GM19193 (cell line): ENCODE results near the gene HBQ1.
"Not testable (repeated sequence)": the region's sequence is repeated elsewhere in the genome, so short reads cannot be mapped to it uniquely, and the experiment has no call there.

Experiments
- POLR2A ChIP-seq: IDR thresholded peaks from 4 replicates; pipeline ENCODE4 v1.6.1; 2011; ENCODE audit not compliant: insufficient read depth, insufficient read length; ENCODE audit errors: extremely low read depth

The HBQ1 gene

DNA sequence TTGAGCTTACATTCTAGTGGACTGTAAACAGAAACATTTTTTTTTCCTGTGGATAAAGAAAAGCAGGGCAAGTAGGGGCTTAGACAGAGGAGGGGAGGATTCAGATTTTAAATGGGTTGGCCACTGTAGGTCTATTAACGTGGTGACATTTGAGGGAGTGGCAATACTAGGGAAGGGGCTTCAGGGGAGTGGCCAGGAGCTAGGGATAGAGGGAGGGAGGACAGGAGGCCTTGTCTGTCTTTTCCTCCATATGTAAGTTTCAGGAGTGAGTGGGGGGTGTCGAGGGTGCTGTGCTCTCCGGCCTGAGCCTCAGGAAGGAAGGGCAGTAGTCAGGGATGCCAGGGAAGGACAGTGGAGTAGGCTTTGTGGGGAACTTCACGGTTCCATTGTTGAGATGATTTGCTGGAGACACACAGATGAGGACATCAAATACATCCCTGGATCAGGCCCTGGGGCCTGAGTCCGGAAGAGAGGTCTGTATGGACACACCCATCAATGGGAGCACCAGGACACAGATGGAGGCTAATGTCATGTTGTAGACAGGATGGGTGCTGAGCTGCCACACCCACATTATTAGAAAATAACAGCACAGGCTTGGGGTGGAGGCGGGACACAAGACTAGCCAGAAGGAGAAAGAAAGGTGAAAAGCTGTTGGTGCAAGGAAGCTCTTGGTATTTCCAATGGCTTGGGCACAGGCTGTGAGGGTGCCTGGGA is 21.0 kb upstream of the HBQ1 start:
- TF ChIP-seq POLR2A: no peak

DNA sequence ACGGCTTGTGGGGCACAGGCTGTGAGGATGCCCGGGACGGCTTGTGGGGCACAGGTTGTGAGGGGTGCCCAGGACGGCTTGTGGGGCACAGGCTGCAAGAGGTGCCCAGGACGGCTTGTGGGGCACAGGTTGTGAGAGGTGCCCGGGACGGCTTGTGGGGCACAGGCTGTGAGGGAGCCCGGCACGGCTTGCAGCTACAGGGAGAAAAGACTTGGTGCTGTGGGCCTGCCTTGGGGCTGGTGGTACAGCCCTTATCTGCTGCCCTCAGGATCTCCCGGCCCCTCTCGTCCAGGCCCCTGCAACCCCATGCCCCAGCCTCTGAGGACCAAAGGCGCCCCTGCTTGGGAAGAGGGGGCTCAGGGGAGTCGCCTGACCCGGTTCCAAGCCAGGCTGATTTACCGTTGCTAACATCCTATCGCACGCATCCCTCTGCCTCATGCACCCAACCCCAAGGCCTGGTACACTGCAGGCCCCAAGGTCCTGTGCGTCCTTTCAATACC is 19.5 kb upstream of the HBQ1 start:
- TF ChIP-seq POLR2A: no peak

DNA sequence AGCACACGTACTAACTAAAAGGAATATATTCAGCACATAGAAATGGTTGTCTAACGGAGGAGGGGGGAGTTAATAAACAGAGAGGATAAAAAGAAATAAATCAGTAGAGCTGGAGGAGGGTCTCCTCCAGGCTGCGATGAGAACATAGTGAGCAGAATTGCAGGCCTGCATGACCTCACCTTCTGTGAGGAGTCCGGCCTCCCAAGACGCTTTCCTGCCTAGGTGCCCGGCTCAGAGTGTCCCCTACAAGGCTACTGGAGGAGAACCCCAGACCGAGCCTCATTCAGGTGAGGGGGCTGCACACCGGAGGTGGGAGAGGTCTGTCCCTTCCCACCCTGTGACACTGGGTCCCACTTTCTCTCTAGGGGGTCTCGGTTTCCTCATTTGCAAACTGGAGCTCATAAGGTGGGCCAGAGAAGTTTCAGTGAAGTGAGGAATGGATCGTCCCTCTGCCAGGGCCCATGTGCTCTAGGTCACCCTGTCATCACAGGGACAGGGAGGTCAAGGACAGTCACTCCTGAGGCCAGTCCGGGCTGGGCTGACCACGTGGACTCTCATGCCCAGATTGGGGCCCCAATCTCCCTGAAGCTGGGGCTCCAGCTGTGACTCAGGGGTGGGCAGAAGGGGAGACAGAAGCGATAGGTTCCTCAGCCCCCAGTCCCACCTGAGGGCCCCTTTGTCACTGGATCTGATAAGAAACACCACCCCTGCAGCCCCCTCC is 17.8 kb upstream of the HBQ1 start:
- no peak for TF ChIP-seq POLR2A

DNA sequence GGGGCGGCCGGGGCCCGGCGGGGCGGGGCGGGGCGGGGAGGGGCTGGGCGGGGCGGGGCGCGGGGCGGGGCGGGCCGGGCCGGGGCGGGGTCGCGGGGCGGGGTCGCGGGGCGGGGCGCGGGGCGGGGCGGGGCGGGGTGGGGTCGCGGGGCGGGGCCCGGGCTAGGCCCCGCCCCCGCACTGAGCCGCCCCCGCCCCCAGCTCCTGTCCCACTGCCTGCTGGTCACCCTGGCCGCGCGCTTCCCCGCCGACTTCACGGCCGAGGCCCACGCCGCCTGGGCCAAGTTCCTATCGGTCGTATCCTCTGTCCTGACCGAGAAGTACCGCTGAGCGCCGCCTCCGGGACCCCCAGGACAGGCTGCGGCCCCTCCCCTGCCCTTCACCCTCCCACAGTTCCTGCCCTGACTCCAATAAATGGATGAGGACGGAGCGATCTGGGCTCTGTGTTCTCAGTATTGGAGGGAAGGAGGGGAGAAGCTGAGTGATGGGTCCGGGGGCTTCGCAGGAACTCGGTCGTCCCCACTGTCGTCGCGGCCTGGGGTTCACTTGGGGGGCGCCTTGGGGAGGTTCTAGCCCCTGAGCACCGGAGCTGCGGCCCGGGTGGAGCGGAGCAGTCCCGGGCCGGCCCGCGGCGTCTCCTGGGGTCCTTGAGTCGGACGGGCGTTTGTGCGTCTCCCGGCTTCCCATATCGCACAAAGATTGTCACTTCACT is 15.3 kb upstream of the HBQ1 start:
- no peak for TF ChIP-seq POLR2A

DNA sequence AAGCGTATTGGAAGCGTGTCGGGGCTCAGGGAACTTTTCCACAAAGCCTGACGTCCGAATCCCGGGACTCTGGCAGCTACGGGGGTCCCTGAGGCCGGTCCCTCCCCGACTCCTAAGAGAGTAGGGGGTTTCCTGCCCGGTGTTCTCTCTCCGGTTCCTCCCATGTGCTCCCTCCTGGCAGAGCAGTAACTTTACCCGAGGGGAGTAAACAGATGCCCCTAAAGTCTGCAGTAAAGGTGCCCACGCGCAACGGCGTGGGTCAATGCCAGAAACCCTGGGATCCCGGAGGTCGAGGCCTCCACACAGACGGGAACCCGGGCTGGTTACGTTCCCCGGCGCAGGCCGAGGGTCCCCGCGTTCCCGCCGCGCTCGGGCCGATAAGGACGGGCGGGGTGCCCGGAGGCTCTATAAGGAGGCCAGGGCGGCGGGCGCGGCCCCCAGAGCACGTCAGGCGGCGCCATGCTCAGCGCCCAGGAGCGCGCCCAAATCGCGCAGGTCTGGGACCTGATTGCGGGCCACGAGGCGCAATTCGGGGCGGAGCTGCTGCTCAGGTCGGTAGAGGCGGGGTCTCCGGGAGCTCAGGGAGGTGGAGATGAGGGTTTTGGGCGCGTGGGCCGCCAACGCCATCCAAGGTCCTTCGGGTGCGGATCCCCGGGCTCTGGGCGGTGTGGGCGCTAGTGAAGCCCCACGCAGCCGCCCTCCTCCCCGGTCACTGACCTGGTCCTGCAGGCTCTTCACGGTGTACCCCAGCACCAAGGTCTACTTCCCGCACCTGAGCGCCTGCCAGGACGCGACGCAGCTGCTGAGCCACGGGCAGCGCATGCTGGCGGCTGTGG is 14.5 kb upstream of the HBQ1 start, which contains the start of gene HBM:
Gene HBM, plus strand, starts transcription at position 440 of the 836 bp plus-strand sequence. Its CDS starts 20 bp downstream, at position 460.
- no peak for TF ChIP-seq POLR2A

DNA sequence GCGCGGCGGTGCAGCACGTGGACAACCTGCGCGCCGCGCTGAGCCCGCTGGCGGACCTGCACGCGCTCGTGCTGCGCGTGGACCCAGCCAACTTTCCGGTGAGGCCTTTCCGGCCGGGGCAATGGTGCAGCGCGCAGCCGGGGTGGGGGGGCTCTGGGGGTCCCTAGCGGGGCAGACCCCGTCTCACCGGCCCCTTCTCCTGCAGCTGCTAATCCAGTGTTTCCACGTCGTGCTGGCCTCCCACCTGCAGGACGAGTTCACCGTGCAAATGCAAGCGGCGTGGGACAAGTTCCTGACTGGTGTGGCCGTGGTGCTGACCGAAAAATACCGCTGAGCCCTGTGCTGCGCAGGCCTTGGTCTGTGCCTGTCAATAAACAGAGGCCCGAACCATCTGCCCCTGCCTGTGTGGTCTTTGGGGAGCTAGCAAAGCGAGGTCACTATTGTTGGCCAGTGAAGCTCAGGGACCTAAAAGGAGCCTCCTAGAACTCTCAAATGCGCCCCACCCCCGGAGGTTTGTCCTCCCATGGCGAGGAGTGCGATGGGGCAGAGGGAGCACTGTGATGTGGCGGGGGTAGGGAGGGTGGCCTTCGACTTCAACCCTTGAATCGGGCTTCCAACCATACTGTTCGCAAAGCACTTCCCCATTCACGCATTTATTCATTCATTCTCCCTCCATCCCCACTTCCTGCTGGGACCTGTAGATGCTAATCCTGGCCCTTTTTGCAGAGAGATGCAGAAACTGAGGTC is 13.7 kb upstream of the HBQ1 start:
- TF ChIP-seq POLR2A: no peak

DNA sequence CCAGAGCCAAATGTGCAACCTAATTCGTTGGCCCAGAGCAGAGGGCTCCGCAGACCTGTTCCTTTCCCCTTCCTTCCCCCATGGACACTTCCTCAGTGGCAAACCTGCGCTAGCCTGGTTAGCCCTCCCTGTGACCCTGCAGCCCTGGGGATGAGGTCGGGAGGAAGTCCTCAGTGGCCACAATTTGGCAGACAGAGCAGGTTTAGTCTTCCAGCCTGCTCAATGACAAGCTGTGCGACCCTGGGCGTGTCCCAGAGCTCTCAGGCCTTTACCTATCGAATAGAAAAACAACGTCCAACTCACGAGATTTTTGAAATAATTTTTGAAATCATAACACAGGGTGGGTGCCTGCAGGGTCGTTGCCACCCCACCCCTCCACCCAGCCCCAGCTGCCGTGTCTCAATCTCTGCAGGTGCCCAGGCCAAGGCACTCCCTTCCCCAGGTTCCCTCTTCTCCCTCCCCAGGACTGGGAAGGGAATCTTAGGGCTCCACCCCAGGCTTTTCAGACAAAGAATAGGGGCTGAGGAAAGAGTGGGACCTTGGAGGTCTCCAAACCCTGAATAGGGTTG is 13.1 kb upstream of the HBQ1 start:
- no peak for TF ChIP-seq POLR2A

DNA sequence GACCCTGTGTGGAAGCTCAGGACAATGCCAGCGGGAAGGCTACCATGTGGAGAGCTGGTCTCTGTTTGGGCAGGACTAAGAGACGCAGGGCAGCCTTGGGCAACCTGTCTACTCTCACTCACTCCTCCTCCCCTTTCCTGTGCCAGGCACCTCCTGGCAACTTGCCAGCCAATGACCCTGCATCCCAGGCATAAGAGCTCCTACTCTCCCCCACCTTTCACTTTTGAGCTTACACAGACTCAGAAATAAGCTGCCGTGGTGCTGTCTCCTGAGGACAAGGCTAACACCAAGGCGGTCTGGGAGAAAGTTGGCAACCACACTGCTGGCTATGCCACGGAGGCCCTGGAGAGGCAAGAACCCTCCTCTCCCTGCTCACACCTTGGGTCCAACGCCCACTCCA is 11.8 kb upstream of the HBQ1 start:
- TF ChIP-seq POLR2A: no peak

DNA sequence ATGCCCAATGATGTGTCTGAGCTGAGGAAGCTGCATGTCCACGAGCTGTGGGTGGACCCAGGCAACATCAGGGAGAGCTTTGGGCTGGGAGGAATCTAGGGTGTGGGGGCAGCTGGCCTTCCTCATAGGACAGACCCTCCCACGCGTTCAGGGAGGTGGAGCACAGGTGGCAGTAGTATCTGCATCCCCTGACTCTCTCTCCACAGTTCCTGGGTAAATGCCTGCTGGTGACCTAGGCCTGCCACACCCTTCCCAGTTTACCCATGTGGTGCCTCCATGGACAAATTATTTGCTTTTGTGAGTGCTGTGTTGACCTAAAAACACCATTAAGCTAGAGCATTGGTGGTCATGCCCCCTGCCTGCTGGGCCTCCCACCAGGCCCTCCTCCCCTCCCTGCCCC is 11.2 kb upstream of the HBQ1 start:
- TF ChIP-seq POLR2A: no peak

DNA sequence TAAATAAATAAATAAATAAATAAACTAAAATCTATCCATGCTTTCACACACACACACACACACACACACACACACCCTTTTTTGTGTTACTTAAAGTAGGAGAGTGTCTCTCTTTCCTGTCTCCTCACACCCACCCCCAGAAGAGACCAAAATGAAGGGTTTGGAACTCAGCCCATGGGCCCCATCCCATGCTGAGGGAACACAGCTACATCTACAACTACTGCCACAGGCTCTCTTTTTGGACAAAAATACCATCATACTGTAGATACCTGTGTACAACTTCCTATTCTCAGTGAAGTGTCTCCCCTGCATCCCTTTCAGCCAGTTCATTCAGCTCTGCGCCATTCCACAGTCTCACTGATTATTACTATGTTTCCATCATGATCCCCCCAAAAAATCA is 9.5 kb upstream of the HBQ1 start:
- TF ChIP-seq POLR2A: no peak

DNA sequence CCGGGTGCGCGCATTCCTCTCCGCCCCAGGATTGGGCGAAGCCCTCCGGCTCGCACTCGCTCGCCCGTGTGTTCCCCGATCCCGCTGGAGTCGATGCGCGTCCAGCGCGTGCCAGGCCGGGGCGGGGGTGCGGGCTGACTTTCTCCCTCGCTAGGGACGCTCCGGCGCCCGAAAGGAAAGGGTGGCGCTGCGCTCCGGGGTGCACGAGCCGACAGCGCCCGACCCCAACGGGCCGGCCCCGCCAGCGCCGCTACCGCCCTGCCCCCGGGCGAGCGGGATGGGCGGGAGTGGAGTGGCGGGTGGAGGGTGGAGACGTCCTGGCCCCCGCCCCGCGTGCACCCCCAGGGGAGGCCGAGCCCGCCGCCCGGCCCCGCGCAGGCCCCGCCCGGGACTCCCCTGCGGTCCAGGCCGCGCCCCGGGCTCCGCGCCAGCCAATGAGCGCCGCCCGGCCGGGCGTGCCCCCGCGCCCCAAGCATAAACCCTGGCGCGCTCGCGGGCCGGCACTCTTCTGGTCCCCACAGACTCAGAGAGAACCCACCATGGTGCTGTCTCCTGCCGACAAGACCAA is 7.8 kb upstream of the HBQ1 start, which contains the start of gene HBA2:
Gene HBA2, plus strand, starts transcription at position 503 of the 568 bp plus-strand sequence. Its CDS starts 37 bp downstream, at position 540.
- TF ChIP-seq POLR2A: not testable (repeated sequence)

DNA sequence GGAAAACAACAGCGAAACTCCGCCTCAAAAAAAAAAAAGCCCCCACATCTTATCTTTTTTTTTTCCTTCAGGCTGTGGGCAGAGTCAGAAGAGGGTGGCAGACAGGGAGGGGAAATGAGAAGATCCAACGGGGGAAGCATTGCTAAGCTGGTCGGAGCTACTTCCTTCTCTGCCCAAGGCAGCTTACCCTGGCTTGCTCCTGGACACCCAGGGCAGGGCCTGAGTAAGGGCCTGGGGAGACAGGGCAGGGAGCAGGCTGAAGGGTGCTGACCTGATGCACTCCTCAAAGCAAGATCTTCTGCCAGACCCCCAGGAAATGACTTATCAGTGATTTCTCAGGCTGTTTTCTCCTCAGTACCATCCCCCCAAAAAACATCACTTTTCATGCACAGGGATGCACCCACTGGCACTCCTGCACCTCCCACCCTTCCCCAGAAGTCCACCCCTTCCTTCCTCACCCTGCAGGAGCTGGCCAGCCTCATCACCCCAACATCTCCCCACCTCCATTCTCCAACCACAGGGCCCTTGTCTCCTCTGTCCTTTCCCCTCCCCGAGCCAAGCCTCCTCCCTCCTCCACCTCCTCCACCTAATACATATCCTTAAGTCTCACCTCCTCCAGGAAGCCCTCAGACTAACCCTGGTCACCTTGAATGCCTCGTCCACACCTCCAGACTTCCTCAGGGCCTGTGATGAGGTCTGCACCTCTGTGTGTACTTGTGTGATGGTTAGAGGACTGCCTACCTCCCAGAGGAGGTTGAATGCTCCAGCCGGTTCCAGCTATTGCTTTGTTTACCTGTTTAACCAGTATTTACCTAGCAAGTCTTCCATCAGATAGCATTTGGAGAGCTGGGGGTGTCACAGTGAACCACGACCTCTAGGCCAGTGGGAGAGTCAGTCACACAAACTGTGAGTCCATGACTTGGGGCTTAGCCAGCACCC is 5.0 kb upstream of the HBQ1 start:
- TF ChIP-seq POLR2A: no peak

DNA sequence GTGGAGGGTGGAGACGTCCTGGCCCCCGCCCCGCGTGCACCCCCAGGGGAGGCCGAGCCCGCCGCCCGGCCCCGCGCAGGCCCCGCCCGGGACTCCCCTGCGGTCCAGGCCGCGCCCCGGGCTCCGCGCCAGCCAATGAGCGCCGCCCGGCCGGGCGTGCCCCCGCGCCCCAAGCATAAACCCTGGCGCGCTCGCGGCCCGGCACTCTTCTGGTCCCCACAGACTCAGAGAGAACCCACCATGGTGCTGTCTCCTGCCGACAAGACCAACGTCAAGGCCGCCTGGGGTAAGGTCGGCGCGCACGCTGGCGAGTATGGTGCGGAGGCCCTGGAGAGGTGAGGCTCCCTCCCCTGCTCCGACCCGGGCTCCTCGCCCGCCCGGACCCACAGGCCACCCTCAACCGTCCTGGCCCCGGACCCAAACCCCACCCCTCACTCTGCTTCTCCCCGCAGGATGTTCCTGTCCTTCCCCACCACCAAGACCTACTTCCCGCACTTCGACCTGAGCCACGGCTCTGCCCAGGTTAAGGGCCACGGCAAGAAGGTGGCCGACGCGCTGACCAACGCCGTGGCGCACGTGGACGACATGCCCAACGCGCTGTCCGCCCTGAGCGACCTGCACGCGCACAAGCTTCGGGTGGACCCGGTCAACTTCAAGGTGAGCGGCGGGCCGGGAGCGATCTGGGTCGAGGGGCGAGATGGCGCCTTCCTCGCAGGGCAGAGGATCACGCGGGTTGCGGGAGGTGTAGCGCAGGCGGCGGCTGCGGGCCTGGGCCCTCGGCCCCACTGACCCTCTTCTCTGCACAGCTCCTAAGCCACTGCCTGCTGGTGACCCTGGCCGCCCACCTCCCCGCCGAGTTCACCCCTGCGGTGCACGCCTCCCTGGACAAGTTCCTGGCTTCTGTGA is 3.5 kb upstream of the HBQ1 start, which contains the start of gene HBA1:
Gene HBA1, plus strand, starts transcription at position 204 of the 906 bp plus-strand sequence. Its CDS starts 37 bp downstream, at position 241.
- not testable (repeated sequence) for TF ChIP-seq POLR2A
